GM23338 (cell line): ENCODE data around the gene RS1. TPM values are rescaled to one million over a fixed set of nuclear protein-coding genes. Genes with fewer than 3 reads are reported as not detected.

Experiments used
- ATAC-seq: fragments of 200-7000 bp; cut with Tn5 transposase; 3 replicates; pipeline ENCODE4 v1.9.1; 2020
- DNase-seq: peaks from one replicate; pipeline ENCODE4 v3.0.0-alpha.2; 2015; ENCODE audit warnings: low spot score
- H2AFZ ChIP-seq: fragments of 200-600 bp; sonication (generic); 2 replicates; pipeline ENCODE4 v1.8.0; 2016; ENCODE audit warnings: antibody characterized with exemption, mild to moderate bottlenecking, moderate library complexity
- H3F3A ChIP-seq: fragments of 200-600 bp; sonication (generic); replicated peaks from 2 replicates; pipeline ENCODE4 v1.8.0; 2017; ENCODE audit warnings: antibody characterized with exemption, mixed run types, low read depth
- H3K27ac ChIP-seq: fragments of 200-600 bp; sonication (generic); 2 replicates; pipeline ENCODE4 v1.6.1; 2016; ENCODE audit warnings: low read depth
- H3K27me3 ChIP-seq: fragments of 200-600 bp; sonication (generic); 2 replicates; pipeline ENCODE4 v1.8.0; 2016; ENCODE audit warnings: mild to moderate bottlenecking, mixed run types, moderate library complexity; ENCODE audit not compliant: insufficient read depth
- H3K36me3 ChIP-seq: fragments of 200-600 bp; sonication (generic); 2 replicates; pipeline ENCODE4 v1.8.0; 2016; ENCODE audit warnings: mild to moderate bottlenecking; ENCODE audit not compliant: insufficient read depth
- H3K4me1 ChIP-seq: fragments of 200-600 bp; sonication (generic); 2 replicates; pipeline ENCODE4 v1.8.0; 2016; ENCODE audit warnings: mild to moderate bottlenecking, moderate library complexity; ENCODE audit not compliant: insufficient read depth
- H3K4me2 ChIP-seq: fragments of 200-600 bp; sonication (generic); 2 replicates; pipeline ENCODE4 v1.7.1; 2017; ENCODE audit warnings: mixed run types
- H3K4me3 ChIP-seq: fragments of 200-600 bp; sonication (generic); 2 replicates; pipeline ENCODE4 v1.6.1; 2016; ENCODE audit warnings: mixed run types
- H3K79me2 ChIP-seq: fragments of 200-600 bp; sonication (generic); replicated peaks from 2 replicates; pipeline ENCODE4 v1.8.0; 2017; ENCODE audit warnings: mild to moderate bottlenecking; ENCODE audit not compliant: insufficient read depth
- H3K9me2 ChIP-seq: fragments of 200-600 bp; sonication (generic); 2 replicates; pipeline ENCODE4 v1.8.0; 2017; ENCODE audit not compliant: insufficient read depth
- H4K20me1 ChIP-seq: fragments of 200-600 bp; sonication (generic); replicated peaks from 2 replicates; pipeline ENCODE4 v1.8.0; 2017; ENCODE audit warnings: mild to moderate bottlenecking; ENCODE audit not compliant: insufficient read depth
- H3K27ac Mint-ChIP-seq: 2 replicates; pipeline ENCODE4 v1.8.0; 2020; ENCODE audit warnings: inconsistent platforms, mild to moderate bottlenecking, moderate library complexity, mixed read lengths
- H3K27me3 Mint-ChIP-seq: 3 replicates; pipeline ENCODE4 v1.8.0; 2022; ENCODE audit warnings: low read depth, mild to moderate bottlenecking, moderate library complexity, mixed read lengths, inconsistent platforms; ENCODE audit not compliant: insufficient read depth, poor library complexity
- H3K36me3 Mint-ChIP-seq: 3 replicates; pipeline ENCODE4 v1.8.0; 2021; ENCODE audit warnings: low read depth, mild to moderate bottlenecking, inconsistent platforms, moderate library complexity, mixed read lengths
- H3K4me1 Mint-ChIP-seq: 3 replicates; pipeline ENCODE4 v1.8.0; 2020; ENCODE audit warnings: mild to moderate bottlenecking, inconsistent platforms, mixed read lengths
- H3K4me3 Mint-ChIP-seq: 3 replicates; pipeline ENCODE4 v1.8.0; 2021; ENCODE audit warnings: moderate library complexity, mild to moderate bottlenecking, inconsistent platforms, mixed read lengths
- H3K9me3 Mint-ChIP-seq: 3 replicates; pipeline ENCODE4 v1.8.0; 2020; ENCODE audit warnings: moderate library complexity, mild to moderate bottlenecking, inconsistent platforms, mixed read lengths
- CREB1 ChIP-seq: fragments of 250-450 bp; sonication (Bioruptor Pico); IDR thresholded peaks from 2 replicates; pipeline ENCODE4 v1.5.0; 2020; ENCODE audit warnings: low read depth, mild to moderate bottlenecking, moderate library complexity
- CTCF ChIP-seq, 2 experiments: fragments of 200-600 bp in 1 of 2; sonication (generic) in 1 of 2; conservative IDR thresholded peaks; 2 replicates each; pipeline versions ENCODE4 v1.5.1 to v1.6.1; 2016 to 2017; ENCODE audit warnings: antibody characterized with exemption in 2 of 2, low read depth in 2 of 2, mild to moderate bottlenecking in 2 of 2, moderate library complexity in 1 of 2
- ETS1 ChIP-seq: IDR thresholded peaks from 2 replicates; pipeline ENCODE4 v1.6.1; 2016; ENCODE audit warnings: antibody characterized with exemption
- EZH2 ChIP-seq: fragments of 200-600 bp; sonication (generic); IDR thresholded peaks from one replicate; pipeline ENCODE4 v1.8.0; 2017; ENCODE audit warnings: antibody characterized with exemption, mild to moderate bottlenecking, low read depth; ENCODE audit not compliant: unreplicated experiment
- EZH2phosphoT487 ChIP-seq: fragments of 200-600 bp; sonication (generic); IDR thresholded peaks from one replicate; pipeline ENCODE4 v1.8.1; 2018; ENCODE audit warnings: antibody characterized with exemption; ENCODE audit not compliant: unreplicated experiment
- JUNB ChIP-seq: IDR thresholded peaks from one replicate; pipeline ENCODE4 v1.6.1; 2016; ENCODE audit warnings: antibody characterized with exemption; ENCODE audit not compliant: unreplicated experiment
- NANOG ChIP-seq: IDR thresholded peaks from 2 replicates; pipeline ENCODE4 v1.6.1; 2016; ENCODE audit warnings: antibody characterized with exemption, borderline replicate concordance
- POLR2AphosphoS5 ChIP-seq: IDR thresholded peaks from 2 replicates; pipeline ENCODE4 v1.6.1; 2016; ENCODE audit warnings: antibody characterized with exemption, low read depth
- STAT1 ChIP-seq: IDR thresholded peaks from one replicate; pipeline ENCODE4 v1.6.1; 2016; ENCODE audit warnings: antibody characterized with exemption; ENCODE audit not compliant: unreplicated experiment
- ZNF114 ChIP-seq: fragments of 250-450 bp; sonication (Bioruptor Pico); IDR thresholded peaks from 2 replicates; pipeline ENCODE4 v1.5.0; 2020; ENCODE audit warnings: mild to moderate bottlenecking, moderate library complexity
- ZNF331 ChIP-seq: fragments of 250-450 bp; sonication (Bioruptor Pico); IDR thresholded peaks from 2 replicates; pipeline ENCODE4 v1.5.0; 2020; ENCODE audit warnings: low read depth, mild to moderate bottlenecking, moderate library complexity
- polyA plus RNA-seq: library from polyadenylated mRNA; unstranded; fragments of >200 nt; fragmentation: Nextera tagmentation; extraction: Ambion mirVana; gene quantifications from 2 replicates; pipeline ENCODE4 v1.2.1, GENCODE V29; 2016
- total RNA-seq: library from RNA; depleted of rRNA; stranded (reverse); fragments of >200 nt; shearing (Covaris generic); gene quantifications from 2 replicates; pipeline ENCODE4 v1.2.3, GENCODE V29; 2014
- TF ChIP-seq, protein P1 (sequence below): fragments of 250-450 bp; sonication (Bioruptor Pico); IDR thresholded peaks from 2 replicates; pipeline ENCODE4 v1.5.0; 2020; ENCODE audit warnings: mild to moderate bottlenecking, moderate library complexity
- TF ChIP-seq, protein P2 (sequence below): IDR thresholded peaks from one replicate; pipeline ENCODE4 v1.6.1; 2018; ENCODE audit warnings: antibody characterized with exemption; ENCODE audit not compliant: unreplicated experiment

Gene RS1
- total and polyA plus RNA-seq, 2 experiments from 2014 or later = not detected

GRCh38 chrX:18616688-18617406, 55.1 kb downstream of the RS1 start:
- no peak for DNase-seq
- no peaks in the 10 kb centered on the region for H3K79me2 ChIP-seq
- H3K27me3 ChIP-seq = no peaks in the 10 kb centered on the region
- no peak overlapping the region for H3K27ac ChIP-seq
- no peak overlapping the region for H2AFZ ChIP-seq
- Mint-ChIP-seq H3K4me1 (peaks cover 10% of the 10 kb centered on the region; the same call in 2 of the 3 replicates), H3K36me3 (no peaks in the 10 kb centered on the region), H3K27ac (no peak overlapping the region), H3K27me3 (no peaks in the 10 kb centered on the region), H3K4me3 (no peak overlapping the region), H3K9me3 (no peaks in the 10 kb centered on the region)
- H4K20me1 ChIP-seq = no peaks in the 10 kb centered on the region; the same call in 1 of the 2 replicates
- H3F3A ChIP-seq = no peaks in the 10 kb centered on the region
- no peak overlapping the region for H3K4me3 ChIP-seq
- no peaks in the 10 kb centered on the region for H3K36me3 ChIP-seq
- H3K4me1 ChIP-seq = no peaks in the 10 kb centered on the region
- H3K9me2 ChIP-seq = no peaks in the 10 kb centered on the region
- H3K4me2 ChIP-seq = no peak overlapping the region
- TF ChIP-seq CTCF (conservative IDR thresholded peaks at IDR 0.05; ENCODE audit: low read depth in 2 of 2) (no peak), ETS1 (no peak), JUNB (no peak), CREB1 (no peak), NANOG (no peak), STAT1 (no peak), EZH2 (no peak), ZNF114 (CRISPR knock-in tag) (no peak), EZH2phosphoT487 (no peak), ZNF331 (no peak), POLR2AphosphoS5 (no peak)
- TF ChIP-seq, protein P1, sequence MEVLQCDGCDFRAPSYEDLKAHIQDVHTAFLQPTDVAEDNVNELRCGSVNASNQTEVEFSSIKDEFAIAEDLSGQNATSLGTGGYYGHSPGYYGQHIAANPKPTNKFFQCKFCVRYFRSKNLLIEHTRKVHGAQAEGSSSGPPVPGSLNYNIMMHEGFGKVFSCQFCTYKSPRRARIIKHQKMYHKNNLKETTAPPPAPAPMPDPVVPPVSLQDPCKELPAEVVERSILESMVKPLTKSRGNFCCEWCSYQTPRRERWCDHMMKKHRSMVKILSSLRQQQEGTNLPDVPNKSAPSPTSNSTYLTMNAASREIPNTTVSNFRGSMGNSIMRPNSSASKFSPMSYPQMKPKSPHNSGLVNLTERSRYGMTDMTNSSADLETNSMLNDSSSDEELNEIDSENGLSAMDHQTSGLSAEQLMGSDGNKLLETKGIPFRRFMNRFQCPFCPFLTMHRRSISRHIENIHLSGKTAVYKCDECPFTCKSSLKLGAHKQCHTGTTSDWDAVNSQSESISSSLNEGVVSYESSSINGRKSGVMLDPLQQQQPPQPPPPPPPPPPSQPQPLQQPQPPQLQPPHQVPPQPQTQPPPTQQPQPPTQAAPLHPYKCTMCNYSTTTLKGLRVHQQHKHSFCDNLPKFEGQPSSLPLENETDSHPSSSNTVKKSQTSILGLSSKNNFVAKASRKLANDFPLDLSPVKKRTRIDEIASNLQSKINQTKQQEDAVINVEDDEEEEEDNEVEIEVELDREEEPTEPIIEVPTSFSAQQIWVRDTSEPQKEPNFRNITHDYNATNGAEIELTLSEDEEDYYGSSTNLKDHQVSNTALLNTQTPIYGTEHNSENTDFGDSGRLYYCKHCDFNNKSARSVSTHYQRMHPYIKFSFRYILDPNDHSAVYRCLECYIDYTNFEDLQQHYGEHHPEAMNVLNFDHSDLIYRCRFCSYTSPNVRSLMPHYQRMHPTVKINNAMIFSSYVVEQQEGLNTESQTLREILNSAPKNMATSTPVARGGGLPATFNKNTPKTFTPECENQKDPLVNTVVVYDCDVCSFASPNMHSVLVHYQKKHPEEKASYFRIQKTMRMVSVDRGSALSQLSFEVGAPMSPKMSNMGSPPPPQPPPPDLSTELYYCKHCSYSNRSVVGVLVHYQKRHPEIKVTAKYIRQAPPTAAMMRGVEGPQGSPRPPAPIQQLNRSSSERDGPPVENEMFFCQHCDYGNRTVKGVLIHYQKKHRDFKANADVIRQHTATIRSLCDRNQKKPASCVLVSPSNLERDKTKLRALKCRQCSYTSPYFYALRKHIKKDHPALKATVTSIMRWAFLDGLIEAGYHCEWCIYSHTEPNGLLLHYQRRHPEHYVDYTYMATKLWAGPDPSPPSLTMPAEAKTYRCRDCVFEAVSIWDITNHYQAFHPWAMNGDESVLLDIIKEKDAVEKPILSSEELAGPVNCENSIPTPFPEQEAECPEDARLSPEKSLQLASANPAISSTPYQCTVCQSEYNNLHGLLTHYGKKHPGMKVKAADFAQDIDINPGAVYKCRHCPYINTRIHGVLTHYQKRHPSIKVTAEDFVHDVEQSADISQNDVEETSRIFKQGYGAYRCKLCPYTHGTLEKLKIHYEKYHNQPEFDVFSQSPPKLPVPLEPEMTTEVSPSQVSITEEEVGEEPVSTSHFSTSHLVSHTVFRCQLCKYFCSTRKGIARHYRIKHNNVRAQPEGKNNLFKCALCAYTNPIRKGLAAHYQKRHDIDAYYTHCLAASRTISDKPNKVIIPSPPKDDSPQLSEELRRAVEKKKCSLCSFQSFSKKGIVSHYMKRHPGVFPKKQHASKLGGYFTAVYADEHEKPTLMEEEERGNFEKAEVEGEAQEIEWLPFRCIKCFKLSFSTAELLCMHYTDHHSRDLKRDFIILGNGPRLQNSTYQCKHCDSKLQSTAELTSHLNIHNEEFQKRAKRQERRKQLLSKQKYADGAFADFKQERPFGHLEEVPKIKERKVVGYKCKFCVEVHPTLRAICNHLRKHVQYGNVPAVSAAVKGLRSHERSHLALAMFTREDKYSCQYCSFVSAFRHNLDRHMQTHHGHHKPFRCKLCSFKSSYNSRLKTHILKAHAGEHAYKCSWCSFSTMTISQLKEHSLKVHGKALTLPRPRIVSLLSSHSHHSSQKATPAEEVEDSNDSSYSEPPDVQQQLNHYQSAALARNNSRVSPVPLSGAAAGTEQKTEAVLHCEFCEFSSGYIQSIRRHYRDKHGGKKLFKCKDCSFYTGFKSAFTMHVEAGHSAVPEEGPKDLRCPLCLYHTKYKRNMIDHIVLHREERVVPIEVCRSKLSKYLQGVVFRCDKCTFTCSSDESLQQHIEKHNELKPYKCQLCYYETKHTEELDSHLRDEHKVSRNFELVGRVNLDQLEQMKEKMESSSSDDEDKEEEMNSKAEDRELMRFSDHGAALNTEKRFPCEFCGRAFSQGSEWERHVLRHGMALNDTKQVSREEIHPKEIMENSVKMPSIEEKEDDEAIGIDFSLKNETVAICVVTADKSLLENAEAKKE = no peak
- TF ChIP-seq, protein P2, sequence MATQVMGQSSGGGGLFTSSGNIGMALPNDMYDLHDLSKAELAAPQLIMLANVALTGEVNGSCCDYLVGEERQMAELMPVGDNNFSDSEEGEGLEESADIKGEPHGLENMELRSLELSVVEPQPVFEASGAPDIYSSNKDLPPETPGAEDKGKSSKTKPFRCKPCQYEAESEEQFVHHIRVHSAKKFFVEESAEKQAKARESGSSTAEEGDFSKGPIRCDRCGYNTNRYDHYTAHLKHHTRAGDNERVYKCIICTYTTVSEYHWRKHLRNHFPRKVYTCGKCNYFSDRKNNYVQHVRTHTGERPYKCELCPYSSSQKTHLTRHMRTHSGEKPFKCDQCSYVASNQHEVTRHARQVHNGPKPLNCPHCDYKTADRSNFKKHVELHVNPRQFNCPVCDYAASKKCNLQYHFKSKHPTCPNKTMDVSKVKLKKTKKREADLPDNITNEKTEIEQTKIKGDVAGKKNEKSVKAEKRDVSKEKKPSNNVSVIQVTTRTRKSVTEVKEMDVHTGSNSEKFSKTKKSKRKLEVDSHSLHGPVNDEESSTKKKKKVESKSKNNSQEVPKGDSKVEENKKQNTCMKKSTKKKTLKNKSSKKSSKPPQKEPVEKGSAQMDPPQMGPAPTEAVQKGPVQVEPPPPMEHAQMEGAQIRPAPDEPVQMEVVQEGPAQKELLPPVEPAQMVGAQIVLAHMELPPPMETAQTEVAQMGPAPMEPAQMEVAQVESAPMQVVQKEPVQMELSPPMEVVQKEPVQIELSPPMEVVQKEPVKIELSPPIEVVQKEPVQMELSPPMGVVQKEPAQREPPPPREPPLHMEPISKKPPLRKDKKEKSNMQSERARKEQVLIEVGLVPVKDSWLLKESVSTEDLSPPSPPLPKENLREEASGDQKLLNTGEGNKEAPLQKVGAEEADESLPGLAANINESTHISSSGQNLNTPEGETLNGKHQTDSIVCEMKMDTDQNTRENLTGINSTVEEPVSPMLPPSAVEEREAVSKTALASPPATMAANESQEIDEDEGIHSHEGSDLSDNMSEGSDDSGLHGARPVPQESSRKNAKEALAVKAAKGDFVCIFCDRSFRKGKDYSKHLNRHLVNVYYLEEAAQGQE = no peak
- no peak for ATAC-seq
